ENCODE measurements around the gene PPARD. TPM values are rescaled to one million over a fixed set of nuclear protein-coding genes. Genes with fewer than 3 reads are reported as not detected.

The PPARD gene
- total and polyA plus RNA-seq, 2 experiments from 2014 or later, result 17.1 to 34.0 TPM

GRCh38 chr6:35419417-35419816 lies 77.1 kb downstream of the PPARD start:
- peak; percentile 47 for TF ChIP-seq CTCF (IDR thresholded peaks at IDR 0.05; ENCODE audit: low read depth, low read length)
- Histone ChIP-seq H3K4me1 (ENCODE audit: low read depth) (no peaks in the 10 kb centered on the region), H3K27me3 (no peaks in the 10 kb centered on the region), H3K9me3 (ENCODE audit: low read depth) (no peaks in the 10 kb centered on the region), H3K27ac (no peak overlapping the region), H3K36me3 (peaks cover 4% of the 10 kb centered on the region), H3K4me3 (no peak overlapping the region)
- DNase-seq (ENCODE audit: low read depth in 1 of 2, low spot score in 1 of 2), result peak; percentile 36 to 74

GRCh38 chr6:35419961-35420360 lies 77.6 kb downstream of the PPARD start:
- Histone ChIP-seq H3K36me3 (peaks cover 4% of the 10 kb centered on the region), H3K27me3 (no peaks in the 10 kb centered on the region), H3K4me1 (ENCODE audit: low read depth) (no peaks in the 10 kb centered on the region), H3K9me3 (ENCODE audit: low read depth) (no peaks in the 10 kb centered on the region), H3K27ac (no peak overlapping the region), H3K4me3 (no peak overlapping the region)
- no peak for DNase-seq (ENCODE audit: low read depth in 1 of 2, low spot score in 1 of 2)
- no peak for TF ChIP-seq CTCF (IDR thresholded peaks at IDR 0.05; ENCODE audit: low read depth, low read length)

DNA sequence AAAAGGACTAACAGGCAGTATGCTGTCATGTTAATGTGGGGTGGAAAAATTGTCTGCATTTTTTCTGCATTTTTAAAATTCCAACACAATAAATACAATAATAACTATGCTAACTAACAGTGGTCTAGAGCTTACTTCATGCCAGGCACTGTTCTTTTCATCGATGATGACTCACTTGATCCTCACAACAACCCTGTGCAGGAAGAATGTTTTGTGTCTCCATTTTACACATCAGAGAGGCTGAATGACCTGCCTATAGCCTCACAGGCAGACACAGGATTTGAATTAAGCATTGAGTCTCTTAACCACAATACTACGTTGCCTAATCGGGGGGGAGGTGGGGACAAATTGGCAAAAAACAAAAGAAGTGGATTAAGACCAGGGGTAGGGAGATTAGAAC lies 82.9 kb downstream of the PPARD start:
- Histone ChIP-seq H3K4me3 (no peak overlapping the region), H3K27me3 (no peaks in the 10 kb centered on the region), H3K4me1 (ENCODE audit: low read depth) (no peaks in the 10 kb centered on the region), H3K27ac (no peak overlapping the region), H3K36me3 (no peaks in the 10 kb centered on the region), H3K9me3 (ENCODE audit: low read depth) (no peaks in the 10 kb centered on the region)
- TF ChIP-seq CTCF (IDR thresholded peaks at IDR 0.05; ENCODE audit: low read depth, low read length), result no peak
- DNase-seq (ENCODE audit: low read depth in 1 of 2, low spot score in 1 of 2), result peak in 1 of 2 donors; percentile 89

- no peaks in the 10 kb centered on the region for H3K4me1 ChIP-seq (ENCODE audit: low read depth)
- no peaks in the 10 kb centered on the region for H3K27me3 ChIP-seq
- H3K36me3 ChIP-seq, result no peaks in the 10 kb centered on the region
- H3K4me3 ChIP-seq, result no peak overlapping the region
- no peaks in the 10 kb centered on the region for H3K9me3 ChIP-seq (ENCODE audit: low read depth)
- DNase-seq (ENCODE audit: low read depth in 1 of 2, low spot score in 1 of 2), result no peak
- no peak overlapping the region for H3K27ac ChIP-seq
- TF ChIP-seq CTCF (IDR thresholded peaks at IDR 0.05; ENCODE audit: low read depth, low read length), result no peak
Measured at GRCh38 chr6:35426074-35426473, 83.7 kb downstream of the PPARD start.

GRCh38 chr6:35427435-35427834 lies 85.1 kb downstream of the PPARD start:
- Histone ChIP-seq H3K9me3 (ENCODE audit: low read depth) (no peaks in the 10 kb centered on the region), H3K4me3 (no peak overlapping the region), H3K4me1 (ENCODE audit: low read depth) (no peaks in the 10 kb centered on the region), H3K36me3 (no peaks in the 10 kb centered on the region), H3K27ac (no peak overlapping the region), H3K27me3 (no peaks in the 10 kb centered on the region)
- no peak for DNase-seq (ENCODE audit: low read depth in 1 of 2, low spot score in 1 of 2)
- no peak for TF ChIP-seq CTCF (IDR thresholded peaks at IDR 0.05; ENCODE audit: low read depth, low read length)

GRCh38 chr6:35427851-35428321 lies 85.5 kb downstream of the PPARD start:
- Histone ChIP-seq H3K27ac (no peak overlapping the region), H3K27me3 (no peaks in the 10 kb centered on the region), H3K9me3 (ENCODE audit: low read depth) (no peaks in the 10 kb centered on the region), H3K4me1 (ENCODE audit: low read depth) (no peaks in the 10 kb centered on the region), H3K4me3 (no peak overlapping the region), H3K36me3 (no peaks in the 10 kb centered on the region)
- no peak for TF ChIP-seq CTCF (IDR thresholded peaks at IDR 0.05; ENCODE audit: low read depth, low read length)
- DNase-seq (ENCODE audit: low read depth in 1 of 2, low spot score in 1 of 2), result peak in 1 of 2 donors; percentile 31

Data from cardiac muscle cell (in vitro differentiated cells and primary cell).